ENCODE measurements around the gene B9D1.

DNA sequence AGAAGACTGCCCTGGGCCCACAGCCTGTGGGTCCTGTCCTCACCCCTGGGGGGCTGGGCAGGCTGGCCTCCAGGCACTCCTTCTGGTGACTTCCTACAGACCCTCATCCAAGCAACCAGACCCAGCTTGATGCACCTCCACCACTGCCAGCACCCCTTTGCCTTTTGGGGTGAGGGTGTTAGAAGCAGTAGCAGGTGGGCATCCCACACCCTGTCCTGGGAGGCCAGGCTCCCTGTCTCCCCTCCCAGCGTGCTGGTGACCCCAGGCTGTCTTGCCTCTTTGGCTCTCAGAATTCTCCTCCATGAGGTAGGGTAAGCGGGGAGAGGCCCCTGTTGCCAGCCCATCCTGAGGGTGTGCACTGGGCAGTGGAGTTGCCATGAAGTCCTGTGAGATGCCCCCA is 33.4 kb downstream of the B9D1 start:
- no peak for TF ChIP-seq POLR2AphosphoS5 (IDR thresholded peaks at IDR 0.05; ENCODE audit: low read depth, low read length)
- no peak for TF ChIP-seq TAF1 (IDR thresholded peaks at IDR 0.05; ENCODE audit: low read depth, low read length)
